ENCODE results near the gene NUDT1.

DNA sequence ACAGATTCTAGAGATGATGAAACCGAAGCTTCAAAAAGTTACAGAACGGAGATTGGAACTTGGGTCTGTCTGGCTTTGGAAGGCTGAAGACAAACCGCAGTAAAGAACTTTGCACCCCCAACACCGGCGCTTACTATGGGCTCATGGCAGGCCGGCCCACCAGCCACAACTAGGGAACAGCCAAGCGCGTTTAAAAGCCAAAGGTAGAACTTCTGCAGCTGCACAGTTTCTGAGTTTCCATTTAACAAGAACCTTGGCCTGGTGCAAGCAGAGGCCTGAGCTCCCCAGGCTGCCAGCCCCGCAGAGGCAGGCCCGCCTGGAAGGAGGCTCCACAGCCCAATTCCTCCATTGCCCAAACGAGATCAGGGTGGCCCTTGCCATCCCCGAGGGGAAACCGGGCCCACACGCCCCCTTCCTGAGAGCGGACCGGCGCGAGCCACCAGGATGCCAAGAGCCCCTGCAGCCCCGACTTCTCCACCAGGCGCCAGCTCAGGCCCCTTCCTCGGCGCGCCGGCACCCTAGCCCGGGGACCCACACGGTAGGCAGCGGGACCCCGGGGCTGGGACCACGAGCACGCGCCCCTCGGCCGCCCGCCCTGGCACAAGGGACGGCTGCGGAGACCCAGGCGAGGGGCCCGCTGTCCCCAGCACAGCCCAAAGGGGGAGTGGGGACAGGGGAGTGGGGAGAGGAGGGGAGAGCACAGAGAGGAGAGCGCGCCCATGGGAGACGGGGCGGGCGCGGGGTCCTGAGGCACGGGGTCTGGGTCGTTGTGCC lies 9.8 kb upstream of the NUDT1 start:
- no peak for TF ChIP-seq CTCF (IDR thresholded peaks at IDR 0.05)
- no peak for TF ChIP-seq POLR2A (IDR thresholded peaks at IDR 0.05)

Data from transverse colon (tissue), 3 donors.